KBM-7 (cell line): Measurements from ENCODE around the gene TRHDE.
A peak's percentile ranks its signal among the peaks of the same experiment; 100 is the strongest.

Source experiments
- DNase-seq: peaks from one replicate; pipeline ENCODE4 v3.0.0-alpha.2; 2015
- in situ Hi-C: fragments of 300-500 bp; cut with MboI; formaldehyde crosslinking; loops from 2 replicates; pipeline ENCODE4 v1.14.3; 2020; ENCODE audit warnings: low sequenced_read_pairs, low pct_unique_long_range_greater_than_20kb, mixed read lengths

Gene TRHDE

GRCh38 chr12:72271451-72272090 lies 599 bp upstream of the TRHDE start:
- DNase-seq = peak; percentile 44
- in situ Hi-C loops = no loop called here

GRCh38 chr12:72272731-72273498 lies 745 bp downstream of the TRHDE start:
- in situ Hi-C loops = no loop called here
- DNase-seq = peak; percentile 19

GRCh38 chr12:72273499-72273837 lies 1.3 kb downstream of the TRHDE start:
- no peak for DNase-seq
- in situ Hi-C loops = no loop called here

GRCh38 chr12:72273851-72274351 lies 1.7 kb downstream of the TRHDE start:
- DNase-seq = no peak
- in situ Hi-C loops = no loop called here

GRCh38 chr12:72274931-72275330 lies 2.8 kb downstream of the TRHDE start:
- in situ Hi-C loops = no loop called here
- DNase-seq = no peak

- in situ Hi-C loops = no loop called here
These were observed 3.4 kb downstream of the TRHDE start for GRCh38 chr12:72275526-72275925.

GRCh38 chr12:72276181-72276805 lies 4.1 kb downstream of the TRHDE start:
- DNase-seq = no peak
- in situ Hi-C loops = no loop called here

More at GRCh38 chr12:72275526-72275925, 3.4 kb downstream of the TRHDE start:
- DNase-seq = no peak

- DNase-seq = no peak
- in situ Hi-C loops = no loop called here
These were observed 5.2 kb downstream of the TRHDE start for GRCh38 chr12:72277415-72277814.

GRCh38 chr12:72278894-72279293 lies 6.7 kb downstream of the TRHDE start:
- in situ Hi-C loops = no loop called here
- no peak for DNase-seq

GRCh38 chr12:72281126-72281525 lies 9.0 kb downstream of the TRHDE start:
- no peak for DNase-seq
- in situ Hi-C loops = no loop called here

GRCh38 chr12:72282721-72283120 lies 10.6 kb downstream of the TRHDE start:
- in situ Hi-C loops = no loop called here
- DNase-seq = no peak

GRCh38 chr12:72285861-72286260 lies 13.7 kb downstream of the TRHDE start:
- in situ Hi-C loops = no loop called here
- no peak for DNase-seq

GRCh38 chr12:72286526-72286925 lies 14.4 kb downstream of the TRHDE start:
- DNase-seq = no peak
- in situ Hi-C loops = no loop called here

GRCh38 chr12:72288436-72288835 lies 16.3 kb downstream of the TRHDE start:
- in situ Hi-C loops = no loop called here
- DNase-seq = no peak

- in situ Hi-C loops = no loop called here
- DNase-seq = no peak
These were observed 16.7 kb downstream of the TRHDE start for GRCh38 chr12:72288911-72289310.

GRCh38 chr12:72289633-72290032 lies 17.5 kb downstream of the TRHDE start:
- no peak for DNase-seq
- in situ Hi-C loops = no loop called here

GRCh38 chr12:72291175-72291574 lies 19.0 kb downstream of the TRHDE start:
- no peak for DNase-seq
- in situ Hi-C loops = no loop called here

GRCh38 chr12:72293701-72294100 lies 21.5 kb downstream of the TRHDE start:
- DNase-seq = no peak
- in situ Hi-C loops = no loop called here

GRCh38 chr12:72295101-72295500 lies 22.9 kb downstream of the TRHDE start:
- DNase-seq = no peak
- in situ Hi-C loops = no loop called here

GRCh38 chr12:72295744-72296143 lies 23.6 kb downstream of the TRHDE start:
- in situ Hi-C loops = no loop called here

More at GRCh38 chr12:72295744-72296143, 23.6 kb downstream of the TRHDE start:
- DNase-seq = no peak
